Stimulated activated CD4-positive, alpha-beta T cell treated with anti-CD3 and anti-CD28 coated beads, Interleukin-12 subunit alpha, Interleukin-12 subunit beta, amount 100 ng/mL, for 48 hours (primary cell): ENCODE results near the gene BANF1.
"Not testable (repeated sequence)": the region's sequence is repeated elsewhere in the genome, so short reads cannot be mapped to it uniquely, and the experiment has no call there.

Experiments
- DNase-seq, 3 donors: peaks; one replicate each; pipeline ENCODE4 v3.0.0-alpha.2; 2020; ENCODE audit warnings: low read depth in 2 of 3, low spot score in 1 of 3

BANF1 gene

GRCh38 chr11:66011239-66011784 lies 9.0 kb downstream of the BANF1 start:
- no peak for DNase-seq

- no peak for DNase-seq
These were observed 9.5 kb downstream of the BANF1 start, which contains the start of gene CST6 for GRCh38 chr11:66011785-66012303. Gene CST6, plus strand, starts transcription at chr11:66012008. Its CDS starts 37 bp downstream, at chr11:66012045.

- DNase-seq, result no peak
These were observed 10.2 kb downstream of the BANF1 start for GRCh38 chr11:66012371-66012945.

- no peak for DNase-seq
These were observed 10.9 kb downstream of the BANF1 start for GRCh38 chr11:66012946-66013761.

GRCh38 chr11:66013762-66014100 lies 11.4 kb downstream of the BANF1 start:
- no peak for DNase-seq

- DNase-seq, result no peak
These were observed 12.6 kb downstream of the BANF1 start for GRCh38 chr11:66014804-66015453.

GRCh38 chr11:66015454-66015881 lies 13.2 kb downstream of the BANF1 start:
- DNase-seq, result no peak

- DNase-seq, result no peak
These were observed 13.9 kb downstream of the BANF1 start for GRCh38 chr11:66015936-66016792.

GRCh38 chr11:66016793-66017177 lies 14.5 kb downstream of the BANF1 start:
- DNase-seq, result no peak

- DNase-seq, result no peak
These were observed 15.0 kb downstream of the BANF1 start for GRCh38 chr11:66017321-66017720.

- DNase-seq, result no peak
These were observed 17.9 kb downstream of the BANF1 start for GRCh38 chr11:66020212-66020611.

- DNase-seq, result no peak
These were observed 18.5 kb downstream of the BANF1 start for GRCh38 chr11:66020618-66021357.

GRCh38 chr11:66022401-66023185 lies 20.3 kb downstream of the BANF1 start:
- DNase-seq, result peak; percentile 61 to 85 (median 72)

GRCh38 chr11:66023186-66023440 lies 20.8 kb downstream of the BANF1 start:
- not testable (repeated sequence) for DNase-seq

GRCh38 chr11:66026017-66026529 lies 23.8 kb downstream of the BANF1 start, which contains the start of gene CATSPER1:
Gene CATSPER1, minus strand, starts transcription at chr11:66026479. Its CDS starts 100 bp downstream, at chr11:66026379.
- DNase-seq, result no peak

GRCh38 chr11:66032957-66033735 lies 30.8 kb downstream of the BANF1 start:
- DNase-seq, result no peak

- DNase-seq, result no peak
These were observed 33.5 kb downstream of the BANF1 start for GRCh38 chr11:66035653-66036333.

GRCh38 chr11:66036334-66036710 lies 34.0 kb downstream of the BANF1 start:
- no peak for DNase-seq
